Large intestine (tissue), 3 donors: Measurements from ENCODE around the gene SPATA3. TPM values are rescaled to one million over a fixed set of nuclear protein-coding genes. Genes with fewer than 3 reads are reported as not detected.

Experiments
- DNase-seq, 2 donors: peaks; one replicate each; pipeline versions ENCODE4 v3.0.0 to v3.0.0-alpha.2; 2013
- H3K27ac ChIP-seq: one replicate; pipeline ENCODE4 v1.5.1; 2013; ENCODE audit warnings: low read length
- H3K27me3 ChIP-seq: 2 replicates; pipeline ENCODE4 v1.6.1; 2013; ENCODE audit warnings: low read length; ENCODE audit not compliant: control insufficient read depth, insufficient read depth
- H3K36me3 ChIP-seq: 2 replicates; pipeline ENCODE4 v1.6.1; 2013; ENCODE audit warnings: low read length; ENCODE audit not compliant: control insufficient read depth, insufficient read depth
- H3K4me1 ChIP-seq: one replicate; pipeline ENCODE4 v1.6.1; 2013; ENCODE audit warnings: low read length; ENCODE audit not compliant: control insufficient read depth, insufficient read depth
- H3K4me3 ChIP-seq: one replicate; pipeline ENCODE4 v1.5.1; 2013; ENCODE audit warnings: low read length
- H3K9me3 ChIP-seq: one replicate; pipeline ENCODE4 v1.6.1; 2013; ENCODE audit warnings: mild to moderate bottlenecking, low read depth, low read length, moderate library complexity; ENCODE audit not compliant: control insufficient read depth
- WGBS: methylation state at CpG from one replicate; pipeline ENCODE4 v1.1.5; 2013; ENCODE audit warnings: low lambda C conversion rate; ENCODE audit not compliant: insufficient coverage; 5-methylcytosine and 5-hydroxymethylcytosine counted together
- polyA plus RNA-seq: library from polyadenylated mRNA; unstranded; fragments of 120-200 nt; gene quantifications from one replicate; pipeline ENCODE4 v1.2.1, GENCODE V29; 2013

The SPATA3 gene
- polyA plus RNA-seq, 1 donor = not detected

DNA sequence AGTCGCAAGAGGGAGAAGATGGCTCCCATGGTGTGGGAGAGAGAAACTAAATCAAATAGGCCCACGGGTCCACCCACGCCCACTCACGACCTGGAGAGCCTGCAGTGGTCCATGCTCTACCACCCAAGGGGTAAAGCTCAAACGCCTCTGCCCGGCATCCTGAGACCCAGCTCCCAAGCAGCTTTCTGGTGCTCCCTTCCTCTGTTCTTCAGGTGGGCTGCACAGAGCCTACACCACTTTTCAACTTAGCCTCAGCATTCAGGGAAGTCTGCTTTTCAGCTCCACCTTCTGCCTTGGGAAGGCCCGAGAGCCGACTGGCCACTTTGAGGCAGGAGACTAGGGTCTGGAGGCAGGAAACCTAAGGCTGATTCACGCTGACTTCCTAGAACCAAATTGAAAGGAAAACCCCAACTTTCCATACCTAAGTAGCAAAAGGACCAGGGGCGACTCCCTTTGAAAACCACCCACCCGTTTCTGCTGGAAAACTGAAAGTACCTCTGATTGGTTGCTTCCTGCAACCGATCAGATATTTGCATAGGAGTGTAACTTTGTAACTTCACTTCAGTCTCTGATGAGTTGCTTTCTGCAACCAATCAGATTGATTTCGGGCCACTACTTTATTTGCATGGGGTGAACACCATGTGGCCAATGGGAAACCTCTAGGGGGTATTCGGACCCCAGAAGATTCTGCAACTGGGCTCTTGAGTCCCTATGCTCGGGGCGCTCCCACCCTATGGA lies 26.8 kb upstream of the SPATA3 start:
- no peaks in the 10 kb centered on the region for H3K4me1 ChIP-seq
- no peak for DNase-seq
- no peaks in the 10 kb centered on the region for H3K36me3 ChIP-seq
- no peak overlapping the region for H3K27ac ChIP-seq
- no peak overlapping the region for H3K4me3 ChIP-seq
- no peaks in the 10 kb centered on the region for H3K27me3 ChIP-seq
- peaks cover 5% of the 10 kb centered on the region for H3K9me3 ChIP-seq
- no CpG with 5 or more reads among the region's 16 CpGs for WGBS

DNA sequence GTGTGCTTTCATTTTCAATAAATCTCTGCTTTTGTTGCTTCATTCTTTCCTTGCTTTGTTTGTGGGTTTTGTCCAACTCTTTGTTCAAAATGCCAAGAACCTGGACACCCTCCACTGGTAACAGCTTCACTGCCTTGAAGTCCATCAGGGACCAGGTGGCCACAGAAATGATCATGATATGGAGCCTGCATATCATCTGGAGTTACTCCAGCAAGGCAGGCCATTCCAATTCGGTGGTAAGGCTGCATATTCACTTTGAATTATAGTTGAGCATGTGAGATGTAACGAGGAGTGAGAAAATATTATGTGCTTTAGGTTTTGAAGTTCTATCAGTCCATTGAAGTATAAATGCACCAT lies 26.3 kb upstream of the SPATA3 start:
- no peaks in the 10 kb centered on the region for H3K27me3 ChIP-seq
- no peak overlapping the region for H3K4me3 ChIP-seq
- no peak for DNase-seq
- no CpG with 5 or more reads among the region's 2 CpGs for WGBS
- no peaks in the 10 kb centered on the region for H3K4me1 ChIP-seq
- no peaks in the 10 kb centered on the region for H3K9me3 ChIP-seq
- H3K27ac ChIP-seq = no peak overlapping the region
- H3K36me3 ChIP-seq = no peaks in the 10 kb centered on the region

DNA sequence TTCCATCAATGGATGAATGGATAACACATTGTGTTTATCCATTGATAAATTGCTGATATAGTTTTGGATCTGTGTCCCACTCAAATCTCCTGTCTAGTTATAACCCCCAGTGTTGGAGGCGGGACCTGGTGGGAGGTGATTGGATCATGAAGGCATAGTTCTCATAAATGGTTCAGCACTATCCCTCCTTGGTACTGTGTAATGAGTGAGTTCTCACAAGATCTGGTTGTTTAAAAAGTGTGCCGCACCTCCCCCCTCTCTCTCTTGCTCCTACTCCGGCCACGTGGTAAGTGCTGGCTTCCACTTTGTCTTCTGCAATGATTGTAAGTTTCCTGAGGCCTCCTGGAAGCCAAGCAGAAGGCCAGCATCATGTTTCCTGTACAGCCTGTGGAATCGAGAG lies 23.9 kb upstream of the SPATA3 start:
- Histone ChIP-seq H3K4me3 (no peak overlapping the region), H3K9me3 (no peaks in the 10 kb centered on the region), H3K27ac (no peak overlapping the region), H3K27me3 (no peaks in the 10 kb centered on the region), H3K4me1 (no peaks in the 10 kb centered on the region), H3K36me3 (no peaks in the 10 kb centered on the region)
- DNase-seq = no peak
- 80% methylated on average over 1 of the region's 5 CpGs for WGBS

DNA sequence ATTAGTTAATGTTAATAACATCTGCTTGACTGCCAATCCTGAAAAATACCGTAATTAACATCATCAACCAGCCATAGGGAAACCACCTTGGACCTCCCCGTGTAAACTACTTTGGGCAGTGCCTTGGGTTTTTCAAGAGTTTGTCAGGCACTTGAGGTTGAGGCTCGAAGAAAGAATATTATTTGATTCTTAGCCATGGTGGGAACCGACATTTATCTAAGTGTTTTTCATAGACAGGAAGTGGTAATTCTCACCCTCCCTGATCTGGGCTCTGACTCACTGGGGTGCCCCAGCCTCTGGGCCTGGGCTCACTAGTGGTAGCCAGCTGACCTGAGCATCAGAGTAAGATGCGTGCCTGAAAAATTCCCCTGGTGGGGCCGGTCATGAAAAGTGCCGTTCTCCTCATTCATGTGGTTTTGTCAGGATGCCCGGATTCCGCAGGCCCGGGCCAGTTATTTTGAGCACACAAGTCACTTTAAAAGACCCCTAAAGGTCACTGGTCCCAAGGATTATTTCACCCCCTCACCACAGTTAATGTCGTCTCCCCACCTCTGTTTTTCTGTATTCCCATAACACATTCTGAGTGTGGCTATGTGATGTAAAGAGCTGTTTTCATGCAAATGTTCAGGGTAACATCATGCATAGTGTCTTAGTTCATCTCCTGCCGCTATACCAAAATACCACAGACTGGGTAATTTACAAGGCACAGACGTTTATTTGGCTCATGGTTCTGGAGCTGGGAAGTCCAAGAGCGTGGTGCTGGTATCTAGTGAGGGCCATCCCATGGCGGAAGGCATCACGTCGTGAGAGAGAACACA lies 21.6 kb upstream of the SPATA3 start:
- no peak for DNase-seq
- no peaks in the 10 kb centered on the region for H3K4me1 ChIP-seq
- H3K4me3 ChIP-seq = no peak overlapping the region
- H3K9me3 ChIP-seq = no peaks in the 10 kb centered on the region
- no peaks in the 10 kb centered on the region for H3K36me3 ChIP-seq
- 100% methylated on average over 1 of the region's 17 CpGs for WGBS
- no peaks in the 10 kb centered on the region for H3K27me3 ChIP-seq
- no peak overlapping the region for H3K27ac ChIP-seq

DNA sequence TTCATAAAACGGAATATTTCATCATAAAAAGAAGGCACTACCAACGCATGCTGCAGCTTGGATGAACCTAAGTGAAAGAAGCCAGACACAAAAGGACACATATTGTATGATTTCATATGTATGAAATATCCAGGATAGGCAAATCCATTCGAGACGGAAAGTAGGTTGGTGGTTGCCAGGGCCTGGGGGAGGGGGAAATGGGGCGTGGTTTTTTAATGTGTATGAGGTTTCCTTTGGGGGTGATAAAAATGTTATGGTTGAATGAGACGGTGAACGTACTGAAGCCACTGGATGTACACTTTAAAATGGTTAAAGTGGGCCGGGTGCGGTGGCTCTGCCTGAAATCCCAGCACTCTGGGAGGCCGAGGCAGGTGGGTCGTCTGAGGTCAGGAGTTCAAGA lies 20.0 kb upstream of the SPATA3 start:
- Histone ChIP-seq H3K27ac (no peak overlapping the region), H3K4me3 (no peak overlapping the region), H3K36me3 (no peaks in the 10 kb centered on the region), H3K27me3 (no peaks in the 10 kb centered on the region), H3K9me3 (no peaks in the 10 kb centered on the region), H3K4me1 (no peaks in the 10 kb centered on the region)
- no CpG with 5 or more reads among the region's 11 CpGs for WGBS
- no peak for DNase-seq

DNA sequence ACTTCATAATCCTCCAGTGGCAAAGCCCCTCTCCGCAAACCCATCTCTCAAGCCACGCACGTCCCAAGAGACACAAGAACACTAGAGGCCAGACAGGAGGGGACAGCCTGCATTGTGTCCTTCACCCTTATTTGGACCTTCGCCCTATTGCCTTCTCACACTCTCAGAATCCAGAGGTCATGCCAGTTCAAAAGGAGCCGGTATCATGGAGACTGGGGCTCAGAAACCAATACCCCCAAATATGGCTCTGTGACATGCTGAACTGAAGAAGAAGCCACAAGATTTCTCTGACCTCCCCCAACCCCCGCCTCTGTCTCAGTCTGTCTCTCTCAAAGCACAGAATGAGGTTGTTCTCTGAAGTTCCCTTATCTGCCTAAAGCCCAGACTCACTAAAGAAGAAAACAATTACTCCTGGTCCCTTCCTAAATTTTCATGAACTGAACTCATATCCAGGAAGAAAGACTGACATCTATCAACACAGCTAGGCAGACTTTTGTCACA lies 19.2 kb upstream of the SPATA3 start:
- no peaks in the 10 kb centered on the region for H3K4me1 ChIP-seq
- no peak for DNase-seq
- WGBS = no CpG with 5 or more reads among the region's 6 CpGs
- H3K27ac ChIP-seq = no peak overlapping the region
- H3K27me3 ChIP-seq = no peaks in the 10 kb centered on the region
- H3K4me3 ChIP-seq = no peak overlapping the region
- no peaks in the 10 kb centered on the region for H3K36me3 ChIP-seq
- no peaks in the 10 kb centered on the region for H3K9me3 ChIP-seq

DNA sequence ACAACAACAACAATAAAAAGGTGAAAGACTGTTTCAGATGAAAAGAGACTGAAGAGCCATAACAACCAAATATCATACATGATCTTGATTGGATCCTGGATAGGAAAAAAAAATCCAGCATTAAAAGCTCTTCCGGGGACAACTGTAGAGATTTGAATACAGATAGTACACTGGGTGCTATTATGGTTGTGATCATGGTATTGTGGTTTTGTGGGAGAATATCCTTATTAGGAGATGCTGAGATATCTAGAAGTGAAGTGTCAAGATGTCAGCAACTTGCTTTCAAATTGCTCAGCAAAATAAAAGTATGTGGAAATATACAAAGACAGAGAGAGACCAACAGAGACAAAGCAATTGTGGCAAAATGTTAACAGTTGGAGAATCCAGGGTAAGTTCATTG lies 15.5 kb upstream of the SPATA3 start:
- no peaks in the 10 kb centered on the region for H3K4me1 ChIP-seq
- H3K36me3 ChIP-seq = no peaks in the 10 kb centered on the region
- no peak overlapping the region for H3K27ac ChIP-seq
- no peak overlapping the region for H3K4me3 ChIP-seq
- no peaks in the 10 kb centered on the region for H3K9me3 ChIP-seq
- no peak for DNase-seq
- 100% methylated on average over 1 of the region's 1 CpG for WGBS
- H3K27me3 ChIP-seq = no peaks in the 10 kb centered on the region

DNA sequence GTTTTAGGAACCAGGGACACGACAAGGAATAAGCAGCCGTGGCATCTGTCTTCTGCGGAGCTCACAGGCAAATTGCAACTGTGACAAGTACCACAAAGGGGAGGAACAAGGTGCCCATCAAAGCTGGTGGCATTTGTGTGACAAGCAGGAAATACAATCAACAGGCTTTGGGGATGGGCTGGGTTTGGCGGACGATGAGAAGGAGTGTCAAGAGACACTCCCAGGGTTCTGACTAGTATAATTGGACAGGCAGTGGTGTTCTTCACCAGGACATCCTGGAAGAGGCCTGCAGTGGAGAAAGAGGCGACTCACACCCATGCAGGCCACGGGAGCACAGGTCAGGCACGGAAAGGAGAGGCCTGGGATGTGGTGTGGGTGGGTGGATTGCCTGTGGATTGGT lies 14.2 kb upstream of the SPATA3 start:
- Histone ChIP-seq H3K27ac (no peak overlapping the region), H3K4me1 (peaks cover 1% of the 10 kb centered on the region), H3K36me3 (no peaks in the 10 kb centered on the region), H3K4me3 (no peak overlapping the region), H3K27me3 (no peaks in the 10 kb centered on the region), H3K9me3 (no peaks in the 10 kb centered on the region)
- 80% methylated on average over 2 of the region's 8 CpGs for WGBS
- no peak for DNase-seq

DNA sequence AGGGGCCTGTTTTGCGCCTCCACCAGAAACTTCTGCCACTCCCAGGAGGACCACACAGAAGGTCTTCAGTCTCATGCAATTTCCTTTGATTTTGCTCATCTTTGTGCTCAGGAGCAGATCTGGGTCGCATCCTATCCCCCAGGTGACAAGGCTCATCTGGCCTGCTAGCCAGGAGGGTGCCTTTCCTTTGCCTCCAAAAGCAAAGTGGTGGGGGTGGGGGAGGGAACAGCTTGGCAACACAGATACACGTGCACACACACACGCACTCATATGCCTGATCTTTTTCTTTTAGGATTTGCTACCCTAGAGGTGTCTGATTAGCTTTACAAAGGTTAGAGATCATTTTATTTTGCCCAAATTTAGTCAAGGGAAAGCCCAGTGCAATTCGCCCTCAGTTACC lies 13.8 kb upstream of the SPATA3 start:
- no CpG with 5 or more reads among the region's 5 CpGs for WGBS
- Histone ChIP-seq H3K27ac (no peak overlapping the region), H3K4me1 (peaks cover 5% of the 10 kb centered on the region)

DNA sequence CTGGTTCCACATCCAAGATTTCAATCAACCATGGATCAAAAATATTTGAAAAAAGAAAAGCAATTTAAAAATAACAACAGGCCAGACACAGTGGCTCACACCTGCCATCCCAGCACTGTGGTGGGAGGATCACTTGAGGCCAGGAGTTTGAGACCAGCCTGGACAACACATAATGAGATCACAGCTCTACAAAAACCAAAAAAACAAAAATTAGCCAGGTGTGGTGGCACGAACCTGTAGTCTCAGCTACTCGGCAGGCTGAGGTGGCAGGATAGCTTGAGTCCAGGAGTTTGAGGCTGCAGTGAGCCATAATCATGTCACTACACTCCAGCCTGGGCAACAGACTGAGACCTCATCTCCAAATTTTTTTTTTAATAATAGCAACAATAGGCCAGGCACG lies 13.4 kb upstream of the SPATA3 start:
- no peak overlapping the region for H3K4me3 ChIP-seq
- no peaks in the 10 kb centered on the region for H3K27me3 ChIP-seq
- H3K9me3 ChIP-seq = no peaks in the 10 kb centered on the region
- H3K27ac ChIP-seq = no peak overlapping the region
- peaks cover 8% of the 10 kb centered on the region for H3K4me1 ChIP-seq
- 100% methylated on average over 1 of the region's 3 CpGs for WGBS
- no peak for DNase-seq
- H3K36me3 ChIP-seq = no peaks in the 10 kb centered on the region

More for the DNA sequence above, 13.8 kb upstream of the SPATA3 start:
- no peaks in the 10 kb centered on the region for H3K9me3 ChIP-seq
- no peak for DNase-seq
- H3K4me3 ChIP-seq = no peak overlapping the region
- H3K36me3 ChIP-seq = no peaks in the 10 kb centered on the region
- H3K27me3 ChIP-seq = no peaks in the 10 kb centered on the region
